B cell (primary cell): ENCODE results near the gene CXorf51B. TPM values are rescaled to one million over a fixed set of nuclear protein-coding genes. Genes with fewer than 3 reads are reported as not detected.

Experiments used
- ATAC-seq: fragments of 200-7000 bp; cut with Tn5 transposase; one replicate; pipeline ENCODE4 v1.10.0; 2021; ENCODE audit warnings: low read depth, mild to moderate bottlenecking, moderate number of reproducible peaks, moderate library complexity
- CTCF ChIA-PET: fragments of 350-600 bp; sonication (Branson Sonifier 250); formaldehyde crosslinking; loops from one replicate; lab custom pipeline; 2021; ENCODE audit warnings: antibody characterized with exemption, inconsistent platforms; lab: Charles Lee
- POLR2A ChIA-PET: fragments of 350-600 bp; sonication (Branson Sonifier 250); formaldehyde crosslinking; loops from one replicate; lab custom pipeline; 2021; ENCODE audit warnings: antibody characterized with exemption; lab: Charles Lee
- DNase-seq: peaks from one replicate; pipeline ENCODE4 v3.0.0; 2013
- H2AFZ ChIP-seq: 2 replicates; pipeline ENCODE4 v1.6.1; 2012; ENCODE audit warnings: mild to moderate bottlenecking, low read depth, low read length; ENCODE audit not compliant: insufficient read depth, poor library complexity, severe bottlenecking
- H3K27ac ChIP-seq, 2 donors: 1 replicate in 1 of 2; 2 replicates in 1 of 2; pipeline ENCODE4 v1.5.1; 2012 to 2013; ENCODE audit warnings: low read length in 2 of 2, mild to moderate bottlenecking in 2 of 2, moderate library complexity in 1 of 2
- H3K27me3 ChIP-seq, 4 experiments: fragments of 200-600 bp in 1 of 4; sonication (generic) in 1 of 4; replicated peaks in 1 of 4; 1 replicate in 2 of 4; 2 replicates in 2 of 4; pipeline versions ENCODE4 v1.6.1 to v1.7.0; 2013 to 2016; ENCODE audit warnings: low read length in 3 of 4, mild to moderate bottlenecking in 2 of 4, mixed read lengths in 1 of 4, moderate library complexity in 1 of 4; ENCODE audit not compliant: insufficient read depth in 4 of 4, control insufficient read depth in 3 of 4; ENCODE audit errors: control extremely low read depth in 1 of 4
- H3K36me3 ChIP-seq, 2 experiments: replicated peaks in 1 of 2; 1 replicate in 1 of 2; 2 replicates in 1 of 2; pipeline versions ENCODE4 v1.6.1 to v1.7.1; 2013; ENCODE audit warnings: low read length in 1 of 2; ENCODE audit not compliant: insufficient read depth in 2 of 2, control insufficient read depth in 1 of 2; ENCODE audit errors: control extremely low read depth in 1 of 2, extremely low read depth in 1 of 2
- H3K4me1 ChIP-seq, 2 donors: fragments of 200-600 bp in 1 of 2; sonication (generic) in 1 of 2; 1 replicate in 1 of 2; 2 replicates in 1 of 2; pipeline versions ENCODE4 v1.5.1 to v1.6.1; 2013 to 2017; ENCODE audit warnings: low read length in 2 of 2; ENCODE audit not compliant: control insufficient read depth in 2 of 2, insufficient read depth in 2 of 2
- H3K4me2 ChIP-seq: replicated peaks from 2 replicates; pipeline ENCODE3; 2012; ENCODE audit warnings: mild to moderate bottlenecking, low read depth, low read length; ENCODE audit not compliant: poor library complexity, severe bottlenecking
- H3K4me3 ChIP-seq, 5 experiments: fragments of 200-600 bp in 1 of 5; sonication (generic) in 1 of 5; 1 replicate in 3 of 5; 2 replicates in 2 of 5; pipeline versions ENCODE4 v1.5.1 to v1.7.0; 2011 to 2016; ENCODE audit warnings: low read length in 4 of 5, mild to moderate bottlenecking in 4 of 5, low read depth in 2 of 5, control low read depth in 1 of 5, moderate library complexity in 1 of 5; ENCODE audit not compliant: insufficient read depth in 1 of 5; ENCODE audit errors: control extremely low read depth in 1 of 5, extremely low read depth in 1 of 5
- H3K79me2 ChIP-seq: fragments of 200-600 bp; sonication (generic); one replicate; pipeline ENCODE4 v1.6.0; 2016; ENCODE audit warnings: low read length; ENCODE audit not compliant: control insufficient read depth, insufficient read depth
- H3K9ac ChIP-seq: fragments of 200-600 bp; sonication (generic); 2 replicates; pipeline ENCODE4 v1.6.1; 2017; ENCODE audit warnings: mild to moderate bottlenecking, low read length, moderate library complexity
- H3K9me3 ChIP-seq, 3 donors: one replicate each; pipeline versions ENCODE4 v1.6.1 to v1.7.1; 2013; ENCODE audit warnings: low read length in 2 of 3; ENCODE audit not compliant: control insufficient read depth in 2 of 3, insufficient read depth in 1 of 3; ENCODE audit errors: control extremely low read depth in 1 of 3
- H4K20me1 ChIP-seq: 2 replicates; pipeline ENCODE4 v1.6.0; 2012; ENCODE audit warnings: mild to moderate bottlenecking, low read length; ENCODE audit not compliant: insufficient read depth, control insufficient read depth, poor library complexity, severe bottlenecking
- H3K27ac Mint-ChIP-seq: one replicate; pipeline ENCODE4 v1.8.0; 2021; ENCODE audit warnings: mixed read lengths
- H3K27me3 Mint-ChIP-seq: one replicate; pipeline ENCODE4 v1.8.0; 2021; ENCODE audit warnings: mixed read lengths
- H3K4me1 Mint-ChIP-seq: one replicate; pipeline ENCODE4 v1.8.0; 2021; ENCODE audit warnings: mixed read lengths
- H3K4me3 Mint-ChIP-seq: one replicate; pipeline ENCODE4 v1.8.0; 2021; ENCODE audit warnings: mixed read lengths
- H3K9me3 Mint-ChIP-seq: one replicate; pipeline ENCODE4 v1.8.0; 2022; ENCODE audit warnings: mixed read lengths; ENCODE audit not compliant: insufficient read depth
- CTCF ChIP-seq: fragments of 200-600 bp; IDR thresholded peaks from one replicate; pipeline ENCODE4 v1.8.0; 2022; ENCODE audit warnings: antibody characterized with exemption, mild to moderate bottlenecking
- EZH2 ChIP-seq: IDR thresholded peaks from 2 replicates; pipeline ENCODE4 v1.6.1; 2012; ENCODE audit warnings: borderline replicate concordance, low read depth, mild to moderate bottlenecking, moderate library complexity, low read length; ENCODE audit not compliant: insufficient read depth, poor library complexity, severe bottlenecking
- WGBS: methylation state at CpG from one replicate; pipeline ENCODE4 v1.1.5; 2013; ENCODE audit warnings: missing lambda C conversion rate; ENCODE audit not compliant: insufficient coverage; 5-methylcytosine and 5-hydroxymethylcytosine counted together
- intact Hi-C: fragments of 100-400 bp; cut with micrococcal nuclease; formaldehyde crosslinking; loops from one replicate; pipeline ENCODE4 v1.10.0; 2022
- polyA plus RNA-seq: library from polyadenylated mRNA; depleted of rRNA; stranded (reverse); fragments of >200 nt; gene quantifications from 2 replicates; pipeline ENCODE4 v1.2.3, GENCODE V29; 2012
- total RNA-seq, 2 donors: library from RNA; stranded (reverse); fragments of 120-200 nt in 1 of 2; gene quantifications; 1 replicate in 1 of 2; 2 replicates in 1 of 2; pipeline versions ENCODE4 v1.2.3 to v1.2.4, GENCODE V29; 2013 to 2022

CXorf51B gene
- total and polyA plus RNA-seq, 2 donors (not counting 1 experiment from before 2014, with no cell fraction given): not detected

GRCh38 chrX:146831994-146832393 is 22.4 kb downstream of the CXorf51B start:
- no peak overlapping the region for H3K9ac ChIP-seq
- Mint-ChIP-seq H3K27ac (no peak overlapping the region), H3K9me3 (no peaks in the 10 kb centered on the region), H3K4me3 (no peak overlapping the region), H3K27me3 (no peaks in the 10 kb centered on the region), H3K4me1 (no peaks in the 10 kb centered on the region)
- no peak for TF ChIP-seq EZH2
- intact Hi-C loops: no loop called here
- H3K36me3 ChIP-seq: no peaks in the 10 kb centered on the region
- DNase-seq (no peak), ATAC-seq (no peak)
- no peak overlapping the region for H2AFZ ChIP-seq
- H3K27ac ChIP-seq: no peak overlapping the region
- 100% methylated on average over 2 of the region's 4 CpGs for WGBS
- H4K20me1 ChIP-seq: no peaks in the 10 kb centered on the region
- ChIA-PET CTCF (no interaction called here), POLR2A (no interaction called here)
- no peaks in the 10 kb centered on the region for H3K4me1 ChIP-seq
- H3K4me3 ChIP-seq: no peak overlapping the region
- no peaks in the 10 kb centered on the region for H3K79me2 ChIP-seq
- no peaks in the 10 kb centered on the region for H3K27me3 ChIP-seq
- no peak overlapping the region for H3K4me2 ChIP-seq
- peaks cover 0 to 8% (median 0%) of the 10 kb centered on the region in 3 donors for H3K9me3 ChIP-seq

GRCh38 chrX:146854281-146854680 is 44.7 kb downstream of the CXorf51B start:
- Histone ChIP-seq H4K20me1 (no peaks in the 10 kb centered on the region), H3K9me3 (no peaks in the 10 kb centered on the region), H3K4me3 (no peak overlapping the region), H3K4me1 (no peaks in the 10 kb centered on the region), H3K27me3 (no peaks in the 10 kb centered on the region), H2AFZ (no peak overlapping the region), H3K36me3 (no peaks in the 10 kb centered on the region), H3K27ac (no peak overlapping the region), H3K79me2 (no peaks in the 10 kb centered on the region), H3K9ac (no peak overlapping the region), H3K4me2 (no peak overlapping the region)
- TF ChIP-seq CTCF (no peak), EZH2 (no peak)
- no peaks in the 10 kb centered on the region for H3K4me1 Mint-ChIP-seq
- H3K4me3 Mint-ChIP-seq: no peak overlapping the region
- ATAC-seq (no peak), DNase-seq (no peak)
- H3K27me3 Mint-ChIP-seq: no peaks in the 10 kb centered on the region
- ChIA-PET POLR2A (no interaction called here), CTCF (interaction anchor here (0.5 kb wide), 1 partner anchor 153 kb away, joined by 3 read pairs; no protein-coding TSS in a partner anchor)
- H3K9me3 Mint-ChIP-seq: no peaks in the 10 kb centered on the region
- intact Hi-C loops: no loop called here
- 100% methylated on average over 1 of the region's 2 CpGs for WGBS
- H3K27ac Mint-ChIP-seq: no peak overlapping the region

Other genes starting within 250 kb of the CXorf51B start
- not detected in 2 replicates for gene CXorf51A, start 5.0 kb downstream of the CXorf51B start, total RNA-seq
- not detected in 2 replicates for gene CXorf51A, start 5.0 kb downstream of the CXorf51B start, polyA plus RNA-seq